HG03558 (cell line): ENCODE results near the gene LPAR6.

ENCODE experiments used
- ATAC-seq: cut with Tn5 transposase; IDR thresholded peaks from one replicate; pipeline ENCODE4 v1.9.1; 2021; ENCODE audit warnings: moderate number of reproducible peaks; ENCODE audit not compliant: unreplicated experiment; ENCODE audit errors: extremely low read depth

Gene LPAR6

GRCh38 chr13:48383384-48383783 is 29.5 kb downstream of the LPAR6 start:
- ATAC-seq: no peak

GRCh38 chr13:48380581-48380980 is 32.3 kb downstream of the LPAR6 start:
- no peak for ATAC-seq

DNA sequence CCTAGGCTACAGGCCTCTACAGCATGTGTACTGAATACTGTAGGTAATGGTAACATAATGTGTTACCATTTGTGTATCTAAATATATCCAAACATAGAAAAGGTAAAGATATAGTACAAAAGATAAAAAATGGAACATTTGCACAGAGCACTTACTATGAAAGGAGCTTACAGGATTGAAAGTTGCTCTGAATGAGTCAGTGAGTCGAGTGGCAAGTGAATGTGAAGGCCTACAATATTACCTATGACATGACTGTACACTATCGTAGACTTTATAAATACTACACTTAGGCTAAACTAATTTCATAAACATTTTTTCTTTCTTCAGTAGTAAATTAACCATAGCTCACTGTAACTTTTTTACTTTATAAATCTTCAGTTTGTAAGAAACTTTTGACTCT is 35.1 kb downstream of the LPAR6 start:
- no peak for ATAC-seq

DNA sequence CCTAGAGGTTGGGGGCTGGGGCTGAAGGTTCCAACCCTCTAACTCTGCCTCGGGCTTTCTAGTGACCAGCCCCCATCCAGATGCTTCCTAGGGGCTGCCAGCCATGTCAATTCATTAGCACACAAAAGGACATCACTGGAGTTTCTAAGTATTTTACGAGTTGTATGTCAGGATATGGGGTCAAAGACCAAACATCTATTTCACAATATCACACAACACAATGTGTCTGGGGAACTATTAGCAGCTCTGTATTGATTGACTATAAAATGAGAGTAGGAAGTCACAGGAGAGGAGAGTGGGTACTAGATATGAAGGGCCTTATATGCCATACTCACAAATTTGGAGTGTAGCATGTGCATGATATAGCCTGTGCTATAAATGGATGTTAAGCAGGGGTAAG is 42.1 kb downstream of the LPAR6 start:
- no peak for ATAC-seq

DNA sequence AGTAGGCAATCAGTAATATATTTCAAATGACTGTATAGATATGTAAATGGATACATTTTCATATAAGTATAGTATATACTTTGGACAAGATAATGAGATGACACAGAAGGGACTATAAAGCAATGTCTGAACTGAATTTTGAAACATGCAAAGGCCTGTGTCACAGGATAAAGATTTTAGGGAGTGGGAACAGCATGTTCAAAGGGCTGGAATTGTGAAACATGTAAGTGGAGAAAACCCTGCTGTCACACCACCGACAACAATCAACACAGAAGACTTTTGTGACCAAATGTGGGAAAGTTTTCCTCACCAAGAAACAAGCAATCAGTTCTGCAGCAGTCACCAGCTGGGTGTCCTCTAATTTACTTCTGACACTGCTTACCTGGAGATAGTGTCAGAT is 42.9 kb downstream of the LPAR6 start:
- no peak for ATAC-seq
